Nephron (organoid): ENCODE results near the gene RNPS1.
A peak's percentile ranks its signal among the peaks of the same experiment; 100 is the strongest.

ENCODE experiments used
- H3K27ac Mint-ChIP-seq, 3 experiments: 2 replicates each; pipeline ENCODE4 v1.8.0; 2020; ENCODE audit warnings: mixed read lengths in 3 of 3, mild to moderate bottlenecking in 2 of 3, moderate library complexity in 1 of 3
- H3K27me3 Mint-ChIP-seq: 2 replicates; pipeline ENCODE4 v1.8.0; 2021; ENCODE audit warnings: low read depth, mild to moderate bottlenecking, moderate library complexity, mixed read lengths
- H3K36me3 Mint-ChIP-seq: 2 replicates; pipeline ENCODE4 v1.8.0; 2020; ENCODE audit warnings: low read depth, mixed read lengths
- H3K4me1 Mint-ChIP-seq: 2 replicates; pipeline ENCODE4 v1.8.0; 2020; ENCODE audit warnings: mixed read lengths
- H3K4me3 Mint-ChIP-seq, 3 experiments: 2 replicates each; pipeline ENCODE4 v1.8.0; 2020; ENCODE audit warnings: mild to moderate bottlenecking in 3 of 3, mixed read lengths in 3 of 3, moderate library complexity in 2 of 3
- H3K9me3 Mint-ChIP-seq: 2 replicates; pipeline ENCODE4 v1.8.0; 2020; ENCODE audit warnings: mixed read lengths
- TF ChIP-seq, protein P1 (sequence below), 3 experiments: fragments of 200-600 bp; sonication (generic); IDR thresholded peaks; one replicate each; pipeline ENCODE4 v1.5.0; 2021; ENCODE audit warnings: antibody characterized with exemption in 3 of 3; ENCODE audit not compliant: unreplicated experiment in 3 of 3

The RNPS1 gene

DNA sequence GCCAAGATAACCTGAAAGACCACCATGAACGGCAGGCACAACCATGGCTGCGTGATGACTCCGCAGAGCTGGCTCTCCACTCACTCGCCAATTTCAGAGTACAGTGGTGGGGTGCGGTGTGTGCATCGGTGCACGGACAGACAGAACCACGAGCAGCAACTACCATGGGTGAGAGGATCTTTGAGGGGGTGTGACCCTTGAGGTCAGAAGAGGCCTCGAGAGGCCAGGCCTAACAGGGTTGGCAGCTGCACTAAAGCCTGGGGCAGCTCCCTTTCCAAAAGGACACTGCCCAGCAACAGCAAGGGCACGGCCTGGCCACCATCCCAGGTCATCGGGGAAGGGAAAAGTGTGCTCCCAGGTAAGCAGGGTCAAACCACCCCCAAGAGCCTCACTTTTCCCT, 14.6 kb downstream of the RNPS1 start:
- Mint-ChIP-seq H3K27ac (peak overlapping the region in 1 of 3 experiments; percentile 81), H3K4me1 (no peaks in the 10 kb centered on the region), H3K4me3 (peak overlapping the region in 1 of 3 experiments; percentile 73), H3K36me3 (peaks cover 49% of the 10 kb centered on the region), H3K27me3 (no peaks in the 10 kb centered on the region), H3K9me3 (no peaks in the 10 kb centered on the region)
- TF ChIP-seq, protein P1, sequence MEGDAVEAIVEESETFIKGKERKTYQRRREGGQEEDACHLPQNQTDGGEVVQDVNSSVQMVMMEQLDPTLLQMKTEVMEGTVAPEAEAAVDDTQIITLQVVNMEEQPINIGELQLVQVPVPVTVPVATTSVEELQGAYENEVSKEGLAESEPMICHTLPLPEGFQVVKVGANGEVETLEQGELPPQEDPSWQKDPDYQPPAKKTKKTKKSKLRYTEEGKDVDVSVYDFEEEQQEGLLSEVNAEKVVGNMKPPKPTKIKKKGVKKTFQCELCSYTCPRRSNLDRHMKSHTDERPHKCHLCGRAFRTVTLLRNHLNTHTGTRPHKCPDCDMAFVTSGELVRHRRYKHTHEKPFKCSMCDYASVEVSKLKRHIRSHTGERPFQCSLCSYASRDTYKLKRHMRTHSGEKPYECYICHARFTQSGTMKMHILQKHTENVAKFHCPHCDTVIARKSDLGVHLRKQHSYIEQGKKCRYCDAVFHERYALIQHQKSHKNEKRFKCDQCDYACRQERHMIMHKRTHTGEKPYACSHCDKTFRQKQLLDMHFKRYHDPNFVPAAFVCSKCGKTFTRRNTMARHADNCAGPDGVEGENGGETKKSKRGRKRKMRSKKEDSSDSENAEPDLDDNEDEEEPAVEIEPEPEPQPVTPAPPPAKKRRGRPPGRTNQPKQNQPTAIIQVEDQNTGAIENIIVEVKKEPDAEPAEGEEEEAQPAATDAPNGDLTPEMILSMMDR (IDR thresholded peaks at IDR 0.05; ENCODE audit: unreplicated experiment in 3 of 3) = no peak

DNA sequence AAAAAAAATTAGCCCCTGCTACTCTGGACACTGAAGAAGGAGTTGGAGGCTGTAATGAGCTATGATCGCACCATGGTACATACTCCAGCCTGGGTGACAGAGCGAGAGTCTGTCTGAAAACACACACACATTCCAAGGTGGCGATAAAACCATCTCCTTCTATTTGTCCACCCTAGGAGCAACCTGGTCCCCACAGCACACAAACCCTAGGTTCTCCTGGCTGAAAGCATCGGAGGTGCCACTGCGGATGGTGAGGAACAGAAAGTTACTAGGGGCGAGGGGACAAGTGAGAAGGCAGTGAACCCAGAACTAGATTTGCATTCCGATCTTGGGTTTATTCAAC, 15.1 kb downstream of the RNPS1 start:
- no peaks in the 10 kb centered on the region for H3K4me1 Mint-ChIP-seq
- H3K27ac Mint-ChIP-seq = peak overlapping the region in 1 of 3 experiments; percentile 81
- TF ChIP-seq, protein P1 (IDR thresholded peaks at IDR 0.05; ENCODE audit: unreplicated experiment in 3 of 3) = no peak
- H3K9me3 Mint-ChIP-seq = no peaks in the 10 kb centered on the region
- H3K4me3 Mint-ChIP-seq = peak overlapping the region; percentile 31 to 73 (median 63)
- no peaks in the 10 kb centered on the region for H3K27me3 Mint-ChIP-seq
- peaks cover 44% of the 10 kb centered on the region for H3K36me3 Mint-ChIP-seq

DNA sequence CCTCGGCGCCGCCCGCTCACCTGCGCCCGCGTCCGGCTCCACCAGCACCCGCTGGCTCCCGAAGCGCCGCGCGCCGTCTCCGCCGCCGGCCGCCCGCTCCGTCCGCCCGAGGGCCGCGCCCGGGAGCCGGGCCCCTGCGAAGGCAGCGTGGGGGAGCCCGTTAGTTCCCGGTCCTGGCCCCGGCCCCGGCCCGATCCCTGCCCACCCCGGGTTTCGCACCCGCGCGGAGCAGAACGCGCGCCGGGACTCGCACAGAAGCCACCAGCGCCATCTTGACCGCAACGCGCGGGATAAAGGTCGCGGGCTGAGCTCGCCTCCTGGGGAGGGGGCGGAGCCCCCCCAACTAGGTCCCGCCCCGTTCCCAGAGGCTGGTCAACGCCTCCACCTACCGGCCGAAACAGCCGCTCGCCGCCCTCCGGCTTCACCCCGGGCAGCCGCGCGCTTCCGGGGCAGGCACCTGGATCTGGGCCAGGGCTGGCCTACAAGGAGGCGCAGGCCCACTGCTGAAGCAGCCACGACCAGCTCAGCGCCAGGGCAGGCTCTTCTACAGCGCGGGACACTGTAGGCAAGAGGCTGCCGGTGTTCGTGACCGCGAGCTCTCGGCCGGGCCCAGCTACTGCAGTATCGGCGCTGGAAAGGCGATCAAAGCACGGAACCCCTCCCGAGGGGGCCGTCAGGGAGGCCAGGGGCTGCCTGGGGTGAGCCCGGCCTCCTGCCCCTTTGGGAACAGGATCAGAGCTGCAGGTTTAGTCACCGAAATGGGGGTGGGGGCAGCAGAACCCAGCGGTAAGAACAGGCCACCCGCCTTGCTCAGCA, 16.4 kb downstream of the RNPS1 start, which contains the start of gene ECI1:
ECI1 (minus strand) TSS at position 292 of the 816 bp plus-strand sequence; CDS start at position 271, 21 bp downstream.
- H3K27me3 Mint-ChIP-seq = no peaks in the 10 kb centered on the region
- peaks cover 32% of the 10 kb centered on the region for H3K36me3 Mint-ChIP-seq
- H3K4me3 Mint-ChIP-seq = peak within 1 kb of the TSS; percentile 89 to 93 (median 90)
- TF ChIP-seq, protein P1 (IDR thresholded peaks at IDR 0.05; ENCODE audit: unreplicated experiment in 3 of 3) = peak; percentile 54 to 74 (median 59)
- no peaks in the 10 kb centered on the region for H3K9me3 Mint-ChIP-seq
- no peaks in the 10 kb centered on the region for H3K4me1 Mint-ChIP-seq
- H3K27ac Mint-ChIP-seq = peak within 1 kb of the TSS in 2 of 3 experiments; percentile 76 to 92

DNA sequence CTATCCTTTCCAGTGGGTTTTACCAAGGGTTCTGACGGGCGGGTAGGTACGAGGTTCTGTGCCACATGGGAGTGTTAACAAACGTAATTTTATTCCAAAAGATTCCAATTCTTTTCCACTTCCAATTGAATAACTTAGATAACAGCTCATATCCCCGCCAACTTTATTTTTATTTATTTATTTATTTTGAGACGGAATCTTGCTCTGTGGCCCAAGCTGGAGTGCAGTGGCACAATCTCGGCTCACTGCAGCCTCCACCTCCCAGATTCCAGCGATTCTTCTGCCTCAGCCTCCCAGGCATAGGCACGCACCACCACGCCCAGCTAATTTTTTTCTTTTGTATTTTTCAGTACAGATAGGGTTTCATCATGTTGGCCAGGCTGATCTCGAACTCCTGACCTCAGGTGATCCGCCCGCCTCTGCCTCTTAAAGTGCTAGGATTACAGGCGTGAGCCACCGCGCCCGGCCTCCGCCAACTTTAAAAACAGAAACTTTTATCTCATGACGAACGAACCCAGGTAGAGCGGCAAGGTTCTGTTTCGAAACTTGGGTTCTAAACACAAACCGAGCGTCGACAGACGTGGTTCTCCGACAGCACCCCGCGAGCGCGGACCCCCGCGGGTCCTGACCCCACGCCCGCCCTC, 17.2 kb downstream of the RNPS1 start:
- H3K27ac Mint-ChIP-seq = peak overlapping the region in 2 of 3 experiments; percentile 65 to 92
- H3K27me3 Mint-ChIP-seq = no peaks in the 10 kb centered on the region
- TF ChIP-seq, protein P1 (IDR thresholded peaks at IDR 0.05; ENCODE audit: unreplicated experiment in 3 of 3) = no peak
- H3K4me3 Mint-ChIP-seq = peak overlapping the region; percentile 89 to 93 (median 90)
- no peaks in the 10 kb centered on the region for H3K4me1 Mint-ChIP-seq
- H3K36me3 Mint-ChIP-seq = peaks cover 29% of the 10 kb centered on the region
- H3K9me3 Mint-ChIP-seq = no peaks in the 10 kb centered on the region

DNA sequence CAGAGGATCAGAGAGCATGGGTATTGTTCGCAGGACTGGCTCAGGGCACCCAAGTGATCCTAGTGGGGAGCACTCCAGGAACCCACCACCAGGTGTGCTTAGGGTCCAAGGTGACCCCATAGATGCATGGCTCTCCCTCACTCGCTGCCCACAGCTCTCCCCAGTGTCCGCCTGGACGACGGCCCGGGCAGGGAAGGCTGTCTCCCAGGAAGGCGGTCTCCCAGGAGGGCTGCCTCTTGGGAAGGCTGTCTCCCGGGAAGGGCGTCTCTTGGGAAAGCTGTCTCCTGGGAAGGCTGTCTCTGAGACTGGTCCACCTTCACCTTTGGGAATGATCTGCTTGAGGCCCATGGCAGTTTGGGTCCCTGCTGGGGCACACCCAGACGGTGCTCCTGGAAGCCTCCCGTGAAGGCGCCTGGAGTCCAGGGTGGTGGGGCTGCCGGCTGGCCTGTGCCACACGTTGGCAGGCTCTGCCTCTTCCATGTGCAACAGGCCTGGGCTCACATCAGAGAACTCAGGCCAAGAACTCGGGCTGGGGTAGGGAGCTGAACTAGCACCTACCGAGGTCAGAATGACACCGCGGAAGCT, 21.5 kb downstream of the RNPS1 start:
- H3K4me1 Mint-ChIP-seq = no peaks in the 10 kb centered on the region
- TF ChIP-seq, protein P1 (IDR thresholded peaks at IDR 0.05; ENCODE audit: unreplicated experiment in 3 of 3) = no peak
- peaks cover 18% of the 10 kb centered on the region for H3K36me3 Mint-ChIP-seq
- no peaks in the 10 kb centered on the region for H3K9me3 Mint-ChIP-seq
- no peak overlapping the region for H3K4me3 Mint-ChIP-seq
- H3K27me3 Mint-ChIP-seq = no peaks in the 10 kb centered on the region
- no peak overlapping the region for H3K27ac Mint-ChIP-seq
